CD4-positive, CD25-positive, alpha-beta regulatory T cell (primary cell): Measurements from ENCODE around the gene DCAKD. TPM values are rescaled to one million over a fixed set of nuclear protein-coding genes. Genes with fewer than 3 reads are reported as not detected.

Experiments
- ATAC-seq, 2 donors: fragments of 150-1000 bp; cut with Tn5 transposase; one replicate each; pipeline ENCODE4 v1.10.0; 2021; ENCODE audit warnings: low read depth in 2 of 2, moderate number of reproducible peaks in 2 of 2, moderate library complexity in 1 of 2
- DNase-seq, 3 donors: peaks; one replicate each; pipeline versions ENCODE4 v3.0.0 to v3.0.0-alpha.2; 2012 to 2022; ENCODE audit warnings: mixed read lengths in 1 of 3
- H3K27ac ChIP-seq: one replicate; pipeline ENCODE4 v1.7.0; 2013; ENCODE audit warnings: mild to moderate bottlenecking, low read length; ENCODE audit not compliant: insufficient read depth, poor library complexity, severe bottlenecking
- H3K27me3 ChIP-seq: one replicate; pipeline ENCODE4 v1.7.0; 2013; ENCODE audit warnings: low read length; ENCODE audit not compliant: control insufficient read depth, insufficient read depth
- H3K36me3 ChIP-seq: one replicate; pipeline ENCODE4 v1.7.0; 2013; ENCODE audit warnings: mild to moderate bottlenecking, low read length, moderate library complexity; ENCODE audit not compliant: control insufficient read depth, insufficient read depth
- H3K4me1 ChIP-seq: 2 replicates; pipeline ENCODE4 v1.7.0; 2013; ENCODE audit warnings: mild to moderate bottlenecking, low read length; ENCODE audit not compliant: insufficient read depth, control insufficient read depth, poor library complexity, severe bottlenecking
- H3K4me3 ChIP-seq: one replicate; pipeline ENCODE4 v1.7.0; 2013; ENCODE audit warnings: low read depth, mild to moderate bottlenecking, low read length, moderate library complexity
- H3K9me3 ChIP-seq, 2 experiments: 1 replicate in 1 of 2; 2 replicates in 1 of 2; pipeline ENCODE4 v1.7.0; 2013; ENCODE audit warnings: low read length in 2 of 2, mild to moderate bottlenecking in 1 of 2, moderate library complexity in 1 of 2; ENCODE audit not compliant: control insufficient read depth in 2 of 2
- H3K27ac Mint-ChIP-seq, 3 donors: one replicate each; pipeline ENCODE4 v1.8.0; 2020 to 2022; ENCODE audit warnings: mild to moderate bottlenecking in 3 of 3, mixed read lengths in 3 of 3, moderate library complexity in 2 of 3
- H3K27me3 Mint-ChIP-seq: one replicate; pipeline ENCODE4 v1.8.0; 2022; ENCODE audit warnings: mild to moderate bottlenecking, mixed read lengths
- H3K36me3 Mint-ChIP-seq: one replicate; pipeline ENCODE4 v1.8.0; 2020; ENCODE audit warnings: mixed read lengths
- H3K4me1 Mint-ChIP-seq, 4 donors: one replicate each; pipeline ENCODE4 v1.8.0; 2020 to 2022; ENCODE audit warnings: mixed read lengths in 4 of 4, mild to moderate bottlenecking in 1 of 4
- H3K4me3 Mint-ChIP-seq, 4 donors: one replicate each; pipeline ENCODE4 v1.8.0; 2020 to 2022; ENCODE audit warnings: mild to moderate bottlenecking in 4 of 4, mixed read lengths in 4 of 4, moderate library complexity in 3 of 4
- H3K9me3 Mint-ChIP-seq, 7 donors: one replicate each; pipeline ENCODE4 v1.8.0; 2020 to 2022; ENCODE audit warnings: mixed read lengths in 7 of 7, mild to moderate bottlenecking in 3 of 7, moderate library complexity in 2 of 7
- polyA plus RNA-seq, 4 donors: library from polyadenylated mRNA; unstranded; fragments of 300-500 nt; fragmentation: Illumina TruSeq; gene quantifications; one replicate each; pipeline ENCODE4 v1.2.3, GENCODE V29; 2021
- total RNA-seq: library from RNA; stranded (reverse); gene quantifications from one replicate; pipeline ENCODE4 v1.2.3, GENCODE V29; 2022

The DCAKD gene
- total and polyA plus RNA-seq, 5 donors from 2014 or later, result 10.0 to 20.7 (median 14.7) TPM

DNA sequence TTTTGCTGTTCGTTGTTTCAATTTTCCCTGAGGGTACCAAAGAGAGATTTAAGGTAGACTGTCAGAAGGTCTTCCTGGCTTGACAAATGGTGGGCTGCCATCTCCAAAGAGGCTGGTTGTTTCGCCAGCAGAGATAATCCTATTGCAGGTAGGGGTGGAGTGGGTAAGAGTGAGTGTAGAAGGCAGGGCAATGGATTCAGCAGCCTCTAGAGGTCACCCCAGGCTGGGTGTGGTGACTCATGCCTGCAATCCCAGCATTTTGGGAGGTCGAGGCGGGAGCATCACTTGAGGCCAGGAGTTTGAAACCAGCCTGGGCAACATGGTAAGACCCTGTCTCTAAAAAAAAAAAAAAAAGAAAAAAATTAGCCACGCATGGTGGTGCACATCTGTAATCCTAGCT, 34.6 kb downstream of the DCAKD start:
- H3K4me1 ChIP-seq, result peaks cover 22% of the 10 kb centered on the region
- peaks cover 13% of the 10 kb centered on the region for H3K27me3 ChIP-seq
- ATAC-seq (no peak), DNase-seq (no peak)
- H3K27ac Mint-ChIP-seq, result no peak overlapping the region
- no peaks in the 10 kb centered on the region for H3K36me3 ChIP-seq
- H3K27ac ChIP-seq, result no peak overlapping the region
- peak overlapping the region in 1 of 4 donors; percentile 76 for H3K4me3 Mint-ChIP-seq
- peaks cover 0 to 1% (median 0%) of the 10 kb centered on the region in 7 donors for H3K9me3 Mint-ChIP-seq
- H3K27me3 Mint-ChIP-seq, result peaks cover 64% of the 10 kb centered on the region
- peaks cover 0 to 30% (median 19%) of the 10 kb centered on the region in 4 donors for H3K4me1 Mint-ChIP-seq
- H3K4me3 ChIP-seq, result no peak overlapping the region
- H3K36me3 Mint-ChIP-seq, result no peaks in the 10 kb centered on the region
- H3K9me3 ChIP-seq, result no peaks in the 10 kb centered on the region

DNA sequence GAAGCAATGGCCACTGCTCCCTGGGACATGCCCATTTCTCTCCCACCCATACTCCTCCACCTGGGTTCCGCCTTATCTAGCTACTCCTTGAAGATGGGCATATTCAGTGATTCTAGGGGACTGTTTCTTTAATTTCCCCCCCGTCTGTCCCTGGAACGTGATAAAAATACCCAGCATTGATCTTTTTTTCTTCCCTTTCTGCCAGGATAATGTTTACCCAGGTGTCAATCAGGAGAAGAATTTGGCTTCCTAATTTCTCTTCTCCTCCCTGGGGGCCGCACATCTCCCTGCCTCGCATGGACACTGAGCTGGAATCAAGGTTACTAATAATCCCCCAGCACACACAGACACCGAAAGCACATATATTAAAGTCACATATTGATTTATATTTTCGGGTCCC, 35.2 kb downstream of the DCAKD start:
- Mint-ChIP-seq H3K9me3 (peaks cover 0 to 1% (median 0%) of the 10 kb centered on the region in 7 donors), H3K4me3 (no peak overlapping the region), H3K27me3 (peaks cover 62% of the 10 kb centered on the region), H3K4me1 (peaks cover 0 to 25% (median 16%) of the 10 kb centered on the region in 4 donors), H3K27ac (no peak overlapping the region), H3K36me3 (no peaks in the 10 kb centered on the region)
- no peaks in the 10 kb centered on the region for H3K9me3 ChIP-seq
- peaks cover 12% of the 10 kb centered on the region for H3K27me3 ChIP-seq
- H3K27ac ChIP-seq, result no peak overlapping the region
- DNase-seq (no peak), ATAC-seq (no peak)
- no peaks in the 10 kb centered on the region for H3K36me3 ChIP-seq
- H3K4me1 ChIP-seq, result peaks cover 16% of the 10 kb centered on the region
- H3K4me3 ChIP-seq, result no peak overlapping the region

DNA sequence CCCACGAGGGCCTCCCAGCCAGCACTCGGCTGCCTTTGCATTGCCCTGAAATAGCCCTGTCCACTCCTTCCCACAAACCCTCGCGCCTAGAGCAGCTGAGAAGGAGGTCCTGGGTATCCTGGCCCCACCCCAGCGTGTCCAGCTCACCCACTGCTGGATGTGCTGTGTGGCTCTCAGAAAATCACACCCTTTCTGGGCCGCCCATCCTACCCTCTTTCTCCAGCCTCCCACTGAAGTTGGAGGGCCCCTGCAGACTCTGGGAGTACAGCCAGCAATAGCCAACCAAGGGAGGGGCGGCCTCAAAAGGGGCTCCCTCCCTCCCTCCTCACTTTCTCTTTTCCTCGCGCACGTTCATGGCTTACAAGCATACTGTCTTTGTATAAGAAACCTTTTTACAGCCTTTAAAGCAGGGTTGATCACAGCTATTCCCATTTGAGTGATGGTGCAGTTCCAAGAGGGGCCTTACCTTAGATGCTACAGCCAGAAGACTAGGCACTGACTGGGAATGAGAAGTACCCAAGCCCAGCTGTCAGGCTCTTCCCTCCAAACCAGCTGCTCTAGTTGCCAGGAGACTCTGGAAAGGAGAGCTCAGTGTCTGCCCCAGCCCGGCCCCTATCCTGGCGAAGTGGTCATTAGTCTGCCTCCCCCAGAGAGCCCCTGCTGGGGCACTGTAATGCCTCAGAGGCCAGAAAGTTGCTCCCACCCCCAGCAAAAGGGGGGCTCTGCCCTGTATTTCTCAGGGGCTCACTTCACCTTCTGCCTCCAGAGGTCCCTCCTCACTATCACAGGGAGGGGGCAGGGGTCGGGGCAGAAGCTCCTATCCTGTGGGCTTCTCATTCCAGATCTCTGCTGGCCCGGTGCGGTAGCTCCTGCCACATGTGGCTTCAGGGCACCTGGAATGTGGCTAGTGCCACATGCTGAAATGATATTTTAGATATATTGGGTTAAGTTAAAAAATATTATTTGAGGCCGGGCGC, 38.1 kb downstream of the DCAKD start:
- Mint-ChIP-seq H3K27me3 (peaks cover 44% of the 10 kb centered on the region), H3K9me3 (no peaks in the 10 kb centered on the region), H3K4me3 (no peak overlapping the region), H3K4me1 (peaks cover 0 to 4% (median 2%) of the 10 kb centered on the region in 4 donors), H3K27ac (no peak overlapping the region), H3K36me3 (no peaks in the 10 kb centered on the region)
- ATAC-seq (no peak), DNase-seq (no peak)
- no peaks in the 10 kb centered on the region for H3K9me3 ChIP-seq
- H3K4me1 ChIP-seq, result peaks cover under 1% of the 10 kb centered on the region
- H3K27ac ChIP-seq, result no peak overlapping the region
- H3K4me3 ChIP-seq, result no peak overlapping the region
- peaks cover 5% of the 10 kb centered on the region for H3K27me3 ChIP-seq
- no peaks in the 10 kb centered on the region for H3K36me3 ChIP-seq

DNA sequence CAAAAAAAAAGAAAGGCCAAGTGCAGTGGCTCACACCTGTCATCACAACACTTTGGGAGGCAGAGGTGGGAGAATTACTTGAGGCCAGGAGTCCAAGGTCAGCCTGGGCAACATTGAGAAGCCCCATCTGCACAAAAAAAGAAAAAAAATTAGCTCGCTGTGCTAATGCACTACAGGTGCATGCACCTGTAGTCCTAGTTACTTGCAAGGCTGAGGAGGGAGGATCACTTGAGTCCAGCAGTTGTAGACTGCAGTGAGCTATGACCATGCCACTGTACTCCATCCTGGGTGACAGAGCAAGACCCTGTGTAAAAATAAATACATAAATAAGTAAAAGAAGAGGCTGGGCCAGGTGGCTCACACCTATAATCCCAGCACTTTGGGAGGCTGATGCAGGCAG, 39.7 kb downstream of the DCAKD start:
- H3K4me1 Mint-ChIP-seq, result peaks cover 0 to 1% (median 0%) of the 10 kb centered on the region in 4 donors
- peaks cover 33% of the 10 kb centered on the region for H3K27me3 Mint-ChIP-seq
- no peaks in the 10 kb centered on the region for H3K36me3 Mint-ChIP-seq
- H3K4me3 Mint-ChIP-seq, result no peak overlapping the region
- Histone ChIP-seq H3K9me3 (no peaks in the 10 kb centered on the region), H3K27ac (no peak overlapping the region), H3K27me3 (no peaks in the 10 kb centered on the region), H3K4me1 (no peaks in the 10 kb centered on the region), H3K4me3 (no peak overlapping the region), H3K36me3 (no peaks in the 10 kb centered on the region)
- H3K9me3 Mint-ChIP-seq, result no peaks in the 10 kb centered on the region
- no peak for ATAC-seq
- no peak overlapping the region for H3K27ac Mint-ChIP-seq
- DNase-seq, result no peak

DNA sequence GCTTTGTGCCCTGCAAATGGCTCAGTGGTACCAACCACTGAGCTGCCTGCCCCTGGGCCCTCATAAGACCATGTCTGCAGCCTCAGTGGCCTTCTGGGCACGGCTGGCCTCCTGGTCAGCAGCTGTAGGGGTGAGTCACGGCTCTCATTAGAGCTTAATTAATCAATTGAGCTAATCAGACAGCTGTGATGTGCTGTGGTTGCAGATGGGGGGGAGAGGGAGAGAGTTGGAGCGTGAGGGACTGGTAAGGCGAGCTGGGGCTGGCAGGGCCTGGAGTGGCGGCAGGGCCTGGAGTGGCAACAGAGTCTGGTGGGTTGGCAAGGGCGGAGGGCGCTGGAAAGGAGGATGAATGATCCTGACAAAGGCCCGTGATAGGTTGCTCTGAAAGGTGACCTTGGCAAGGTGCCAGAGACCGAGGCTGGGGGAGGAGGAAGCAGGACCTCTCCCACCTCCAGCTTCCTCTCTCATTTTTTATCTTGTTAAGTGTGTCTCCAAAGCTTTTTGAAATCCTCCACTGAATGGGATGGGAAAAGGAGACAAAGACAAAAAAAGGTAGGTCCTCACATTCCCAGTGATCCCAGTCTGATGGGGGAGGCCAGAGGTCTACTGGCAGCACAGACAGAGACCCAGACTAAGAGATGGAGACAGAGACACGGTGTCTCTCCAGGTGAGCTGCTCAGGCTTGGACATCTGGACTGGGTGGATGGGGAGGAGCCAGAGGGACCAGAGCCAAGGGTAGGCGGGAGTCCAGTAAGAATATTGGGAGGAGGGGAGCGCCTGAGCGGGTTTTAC, 41.6 kb downstream of the DCAKD start:
- no peak overlapping the region for H3K4me3 Mint-ChIP-seq
- no peaks in the 10 kb centered on the region for H3K4me1 Mint-ChIP-seq
- H3K27me3 Mint-ChIP-seq, result peaks cover 24% of the 10 kb centered on the region
- H3K27ac ChIP-seq, result no peak overlapping the region
- peak overlapping the region in 1 of 3 donors; percentile 18 for H3K27ac Mint-ChIP-seq
- H3K4me3 ChIP-seq, result no peak overlapping the region
- ATAC-seq (no peak), DNase-seq (no peak)
- H3K9me3 ChIP-seq, result no peaks in the 10 kb centered on the region
- H3K9me3 Mint-ChIP-seq, result no peaks in the 10 kb centered on the region
- no peaks in the 10 kb centered on the region for H3K36me3 Mint-ChIP-seq
- H3K27me3 ChIP-seq, result no peaks in the 10 kb centered on the region
- H3K4me1 ChIP-seq, result no peaks in the 10 kb centered on the region
- no peaks in the 10 kb centered on the region for H3K36me3 ChIP-seq

DNA sequence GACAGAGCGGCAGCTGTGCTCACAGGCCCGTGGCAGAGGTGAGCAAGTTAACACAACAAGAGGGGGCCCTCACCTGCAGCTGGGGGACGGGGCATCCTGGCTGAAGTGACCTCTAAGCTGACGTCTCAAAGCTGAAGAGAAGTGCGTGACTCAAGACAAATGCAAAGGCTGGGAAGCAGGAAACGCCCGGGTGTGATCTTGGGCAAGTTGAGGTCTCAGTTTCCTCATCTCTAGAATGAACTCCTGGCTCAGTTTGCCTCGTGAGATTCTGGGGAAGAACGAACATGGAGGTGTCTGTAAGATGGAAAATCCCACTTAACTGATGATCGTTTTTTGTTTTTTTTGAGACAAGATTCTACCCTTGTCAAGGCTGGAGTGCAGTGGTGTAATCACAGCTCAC, 43.2 kb downstream of the DCAKD start:
- H3K27ac Mint-ChIP-seq, result no peak overlapping the region
- Histone ChIP-seq H3K27ac (no peak overlapping the region), H3K4me3 (no peak overlapping the region), H3K36me3 (no peaks in the 10 kb centered on the region), H3K4me1 (no peaks in the 10 kb centered on the region), H3K27me3 (no peaks in the 10 kb centered on the region), H3K9me3 (no peaks in the 10 kb centered on the region)
- no peaks in the 10 kb centered on the region for H3K4me1 Mint-ChIP-seq
- H3K27me3 Mint-ChIP-seq, result peaks cover 32% of the 10 kb centered on the region
- ATAC-seq (no peak), DNase-seq (no peak)
- peak overlapping the region in 1 of 4 donors; percentile 59 for H3K4me3 Mint-ChIP-seq
- H3K36me3 Mint-ChIP-seq, result no peaks in the 10 kb centered on the region
- peaks cover 0 to under 1% (median 0%) of the 10 kb centered on the region in 7 donors for H3K9me3 Mint-ChIP-seq

DNA sequence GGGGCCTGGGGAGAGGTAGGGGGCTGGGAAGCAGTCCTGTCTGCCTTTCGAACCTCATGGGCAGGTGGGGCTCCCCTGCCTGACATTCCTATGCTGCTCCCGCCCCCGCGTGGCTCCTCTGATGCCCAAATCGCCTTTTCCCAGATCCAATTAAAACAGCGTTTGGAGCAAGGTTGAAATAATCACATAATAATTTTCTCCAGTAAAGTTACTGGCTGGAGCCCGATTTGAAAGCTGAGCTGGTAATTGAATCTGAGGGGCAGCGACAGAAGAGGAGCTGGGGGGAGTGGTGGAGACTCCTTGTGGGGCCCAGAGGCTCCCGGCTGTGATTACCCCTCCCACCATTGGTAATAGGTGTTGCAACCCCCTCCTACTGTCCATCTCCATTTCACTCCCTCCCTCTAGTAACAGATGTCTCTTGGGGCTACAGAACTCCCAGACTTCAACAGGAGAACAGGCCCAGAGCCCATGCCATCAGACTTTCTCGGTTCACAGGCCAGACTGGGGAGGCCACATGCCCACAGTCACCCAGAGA, 44.4 kb downstream of the DCAKD start:
- H3K4me1 ChIP-seq, result no peaks in the 10 kb centered on the region
- no peaks in the 10 kb centered on the region for H3K36me3 ChIP-seq
- ATAC-seq, result no peak
- no peaks in the 10 kb centered on the region for H3K9me3 ChIP-seq
- Mint-ChIP-seq H3K9me3 (peaks cover 0 to 2% (median 0%) of the 10 kb centered on the region in 7 donors), H3K36me3 (no peaks in the 10 kb centered on the region), H3K27me3 (peaks cover 41% of the 10 kb centered on the region), H3K4me3 (no peak overlapping the region), H3K27ac (no peak overlapping the region), H3K4me1 (no peaks in the 10 kb centered on the region)
- no peak overlapping the region for H3K4me3 ChIP-seq
- H3K27ac ChIP-seq, result no peak overlapping the region
- no peaks in the 10 kb centered on the region for H3K27me3 ChIP-seq
- no peak for DNase-seq
